ENCODE data around the gene AGBL1.

- TF ChIP-seq POLR2A (IDR thresholded peaks at IDR 0.05; ENCODE audit: low read length) (no peak), GATA1 (IDR thresholded peaks at IDR 0.05; ENCODE audit: low read depth, low read length) (no peak)
These were observed 942.1 kb downstream of the AGBL1 start for GRCh38 chr15:87021751-87022150.
